RWPE1 (cell line): Measurements from ENCODE around the gene CYFIP2.

ENCODE experiments used
- CTCF ChIA-PET: fragments of 350-600 bp; sonication (Branson Sonifier 250); formaldehyde crosslinking; extraction: SDS; loops from one replicate; lab custom pipeline; 2021; lab: Yijun Ruan, JAX
- POLR2A ChIA-PET: fragments of 400-600 bp; formaldehyde crosslinking; extraction: SDS; loops from one replicate; lab custom pipeline; 2020; ENCODE audit warnings: antibody characterized with exemption; ENCODE audit not compliant: low non-redundant PET; lab: Yijun Ruan, JAX
- DNase-seq: peaks from one replicate; pipeline ENCODE4 v3.0.0; 2012; ENCODE audit warnings: low spot score
- H3K27ac ChIP-seq: fragments of 450-650 bp; 2 replicates; pipeline ENCODE4 v1.5.1; 2017
- CTCF ChIP-seq: fragments of 450-650 bp; conservative IDR thresholded peaks from 2 replicates; pipeline ENCODE4 v1.5.1; 2017; ENCODE audit warnings: low read depth, mild to moderate bottlenecking

The CYFIP2 gene

GRCh38 chr5:157335534-157336422 is 69.9 kb downstream of the CYFIP2 start:
- H3K27ac ChIP-seq = no peak overlapping the region
- no peak for DNase-seq
- CTCF ChIA-PET = interaction anchor here (0.6 to 1.0 kb wide), 7 partner anchors 7 to 136 kb away, joined by 3 to 5 read pairs (median 3); no protein-coding TSS in a partner anchor
- POLR2A ChIA-PET = no interaction called here
- TF ChIP-seq CTCF = no peak

- no peak for DNase-seq
- CTCF ChIA-PET = interaction anchor here (0.6 to 1.0 kb wide), 5 partner anchors 8 to 135 kb away, joined by 3 to 5 read pairs (median 3); no protein-coding TSS in a partner anchor
- POLR2A ChIA-PET = no interaction called here
- H3K27ac ChIP-seq = no peak overlapping the region
- TF ChIP-seq CTCF = no peak
Measured at GRCh38 chr5:157336423-157336744, 70.5 kb downstream of the CYFIP2 start.

GRCh38 chr5:157339409-157339808 is 73.5 kb downstream of the CYFIP2 start:
- POLR2A ChIA-PET = no interaction called here
- CTCF ChIA-PET = interaction anchor here (0.6 kb wide), 1 partner anchor 11 kb away, joined by 3 read pairs; no protein-coding TSS in a partner anchor
- no peak for DNase-seq
- H3K27ac ChIP-seq = no peak overlapping the region
- TF ChIP-seq CTCF = no peak

GRCh38 chr5:157342822-157343402 is 77.0 kb downstream of the CYFIP2 start:
- DNase-seq = peak; percentile 64
- TF ChIP-seq CTCF = peak; percentile 55
- ChIA-PET CTCF (interaction anchor here (0.6 to 2.7 kb wide), 22 partner anchors 13 to 1344 kb away, joined by 3 to 10 read pairs (median 3); no protein-coding TSS in a partner anchor), POLR2A (interaction anchor here (0.5 kb wide), 1 partner anchor 399 kb away, joined by 5 read pairs; no protein-coding TSS in a partner anchor)
- no peak overlapping the region for H3K27ac ChIP-seq

GRCh38 chr5:157343842-157344790 is 78.2 kb downstream of the CYFIP2 start:
- ChIA-PET POLR2A (interaction anchor here (0.5 to 0.6 kb wide), 2 partner anchors 398 to 1572 kb away, joined by 4 to 5 read pairs; no protein-coding TSS in a partner anchor), CTCF (interaction anchor here (0.7 to 2.7 kb wide), 3 partner anchors 12 to 133 kb away, joined by 3 to 10 read pairs (median 6); no protein-coding TSS in a partner anchor)
- no peak for DNase-seq
- H3K27ac ChIP-seq = no peak overlapping the region
- no peak for TF ChIP-seq CTCF
